ENCODE measurements around the gene IL17REL.

Gene IL17REL

DNA sequence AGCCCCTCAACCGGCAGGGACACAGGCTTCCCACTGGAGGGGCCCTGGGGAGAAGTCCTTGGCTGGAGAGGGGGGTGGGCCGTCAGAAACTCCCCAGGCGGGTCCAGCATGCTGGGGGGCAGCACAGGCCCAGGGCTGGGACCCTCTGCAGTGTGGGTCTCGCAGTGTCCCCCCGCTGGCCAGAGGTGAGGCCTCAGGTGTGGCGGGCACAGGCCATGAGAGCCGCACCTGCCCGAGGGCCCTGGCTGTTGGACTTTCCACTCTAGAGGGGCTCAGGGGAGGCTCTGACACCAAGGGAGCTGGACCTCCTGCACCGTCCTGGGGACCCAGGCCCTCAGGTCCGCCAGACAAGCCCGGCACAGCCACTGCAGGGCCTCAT, 62.7 kb downstream of the IL17REL start:
- Histone ChIP-seq H3K4me2 (ENCODE audit: low read depth, low read length, poor library complexity, severe bottlenecking) (no peak overlapping the region), H3K4me3 (ENCODE audit: low read length, poor library complexity, severe bottlenecking) (no peak overlapping the region), H3K36me3 (ENCODE audit: insufficient read depth, low read length) (no peaks in the 10 kb centered on the region), H3K27me3 (ENCODE audit: insufficient read depth, low read length, poor library complexity, severe bottlenecking) (no peaks in the 10 kb centered on the region), H4K20me1 (ENCODE audit: insufficient read depth, low read length, poor library complexity, severe bottlenecking) (no peaks in the 10 kb centered on the region), H3F3A (ENCODE audit: low read depth) (0 out of 2 replicates have a peak, but pooled peaks cover 5% of the 10 kb centered on the region), H3K9ac (ENCODE audit: low read depth, low read length, poor library complexity, severe bottlenecking) (no peak overlapping the region), H3K9me2 (replicated peaks; ENCODE audit: low read depth, low read length) (no peaks in the 10 kb centered on the region), H3K9me3 (ENCODE audit: insufficient read depth, low read depth, low read length) (no peaks in the 10 kb centered on the region), H2AFZ (ENCODE audit: low read length) (no peak overlapping the region), H3K4me1 (ENCODE audit: insufficient read depth, low read length, poor library complexity, severe bottlenecking) (peaks cover 11% of the 10 kb centered on the region), H3K79me2 (ENCODE audit: insufficient read depth, low read length) (no peaks in the 10 kb centered on the region)
- TF ChIP-seq EZH2phosphoT487 (IDR thresholded peaks at IDR 0.05; ENCODE audit: borderline replicate concordance) (no peak), CTCF (conservative IDR thresholded peaks at IDR 0.05; ENCODE audit: low read length) (no peak)

- H3F3A ChIP-seq (ENCODE audit: low read depth): 0 out of 2 replicates have a peak, but pooled peaks cover 5% of the 10 kb centered on the region
- no peaks in the 10 kb centered on the region for H4K20me1 ChIP-seq (ENCODE audit: insufficient read depth, low read length, poor library complexity, severe bottlenecking)
- H3K27me3 ChIP-seq (ENCODE audit: insufficient read depth, low read length, poor library complexity, severe bottlenecking): no peaks in the 10 kb centered on the region
- H3K9ac ChIP-seq (ENCODE audit: low read depth, low read length, poor library complexity, severe bottlenecking): no peak overlapping the region
- no peak overlapping the region for H3K4me3 ChIP-seq (ENCODE audit: low read length, poor library complexity, severe bottlenecking)
- TF ChIP-seq CTCF (conservative IDR thresholded peaks at IDR 0.05; ENCODE audit: low read length) (no peak), EZH2phosphoT487 (IDR thresholded peaks at IDR 0.05; ENCODE audit: borderline replicate concordance) (no peak)
- H3K9me2 ChIP-seq (replicated peaks; ENCODE audit: low read depth, low read length): no peaks in the 10 kb centered on the region
- peaks cover 11% of the 10 kb centered on the region for H3K4me1 ChIP-seq (ENCODE audit: insufficient read depth, low read length, poor library complexity, severe bottlenecking)
- no peak overlapping the region for H3K4me2 ChIP-seq (ENCODE audit: low read depth, low read length, poor library complexity, severe bottlenecking)
- H3K36me3 ChIP-seq (ENCODE audit: insufficient read depth, low read length): no peaks in the 10 kb centered on the region
- no peaks in the 10 kb centered on the region for H3K79me2 ChIP-seq (ENCODE audit: insufficient read depth, low read length)
- H2AFZ ChIP-seq (ENCODE audit: low read length): no peak overlapping the region
- no peaks in the 10 kb centered on the region for H3K9me3 ChIP-seq (ENCODE audit: insufficient read depth, low read depth, low read length)
Observed at GRCh38 chr22:49948958-49949913, 63.3 kb downstream of the IL17REL start.

DNA sequence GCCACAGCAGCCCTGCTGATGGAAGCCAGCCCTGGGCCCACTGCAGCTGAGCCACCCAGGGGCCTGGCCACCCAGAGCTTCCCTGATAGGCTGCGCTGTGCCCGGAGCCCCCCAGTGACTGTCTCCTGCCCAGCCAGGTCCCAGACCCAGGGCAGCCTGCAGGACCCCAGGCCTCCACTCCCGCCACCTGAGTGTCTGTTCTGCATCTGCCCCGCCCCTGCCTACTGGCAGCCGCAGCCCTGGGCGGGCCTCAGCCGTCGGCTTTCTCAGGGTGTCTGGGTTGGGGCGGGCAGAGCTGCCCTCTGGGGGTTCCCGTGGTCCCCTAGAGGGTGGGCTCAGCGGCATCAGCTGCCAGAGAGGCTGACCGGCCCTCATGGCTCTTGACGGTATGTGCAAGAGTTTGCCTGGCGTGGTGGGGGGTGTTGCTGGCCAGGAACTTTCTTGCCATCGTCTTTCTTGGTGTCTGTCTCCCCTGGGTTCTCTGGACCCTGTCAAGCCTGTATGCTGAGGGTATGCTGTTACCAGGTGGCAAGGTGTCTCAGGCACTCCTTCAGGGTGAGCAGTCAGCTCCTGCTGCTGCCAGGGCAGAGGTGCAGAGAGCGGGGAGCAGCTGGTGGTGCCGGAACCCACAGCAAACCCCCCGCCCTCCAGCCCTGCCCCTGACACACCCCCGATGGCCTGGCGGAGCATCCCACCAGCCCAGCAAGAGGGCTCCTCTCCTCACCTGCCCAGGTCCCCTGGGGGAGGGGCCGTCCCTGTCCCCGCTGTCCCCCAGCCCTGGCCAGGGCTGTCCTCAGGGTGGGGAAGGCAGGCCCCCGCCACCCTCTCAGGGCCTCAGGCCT, 64.2 kb downstream of the IL17REL start:
- H3K4me3 ChIP-seq (ENCODE audit: low read length, poor library complexity, severe bottlenecking): no peak overlapping the region
- TF ChIP-seq CTCF (conservative IDR thresholded peaks at IDR 0.05; ENCODE audit: low read length): no peak
- TF ChIP-seq EZH2phosphoT487 (IDR thresholded peaks at IDR 0.05; ENCODE audit: borderline replicate concordance): no peak

More for the DNA sequence above, 64.2 kb downstream of the IL17REL start:
- no peaks in the 10 kb centered on the region for H3K36me3 ChIP-seq (ENCODE audit: insufficient read depth, low read length)
- H4K20me1 ChIP-seq (ENCODE audit: insufficient read depth, low read length, poor library complexity, severe bottlenecking): no peaks in the 10 kb centered on the region
- H3K27me3 ChIP-seq (ENCODE audit: insufficient read depth, low read length, poor library complexity, severe bottlenecking): no peaks in the 10 kb centered on the region
- no peaks in the 10 kb centered on the region for H3K9me2 ChIP-seq (replicated peaks; ENCODE audit: low read depth, low read length)
- H3K79me2 ChIP-seq (ENCODE audit: insufficient read depth, low read length): no peaks in the 10 kb centered on the region
- H3K9ac ChIP-seq (ENCODE audit: low read depth, low read length, poor library complexity, severe bottlenecking): no peak overlapping the region
- H3K4me2 ChIP-seq (ENCODE audit: low read depth, low read length, poor library complexity, severe bottlenecking): no peak overlapping the region
- no peak overlapping the region for H2AFZ ChIP-seq (ENCODE audit: low read length)
- peaks cover 11% of the 10 kb centered on the region for H3K4me1 ChIP-seq (ENCODE audit: insufficient read depth, low read length, poor library complexity, severe bottlenecking)
- no peaks in the 10 kb centered on the region for H3K9me3 ChIP-seq (ENCODE audit: insufficient read depth, low read depth, low read length)
- 0 out of 2 replicates have a peak, but pooled peaks cover 5% of the 10 kb centered on the region for H3F3A ChIP-seq (ENCODE audit: low read depth)
